Stimulated activated naive CD8-positive, alpha-beta T cell treated with anti-CD3 and anti-CD28 coated beads, Interleukin-15, amount 100 ng/mL, for 72 hours (primary cell): Measurements from ENCODE around the gene SMARCAD1.

Experiments
- ATAC-seq: fragments of 150-1000 bp; cut with Tn5 transposase; 2 replicates; pipeline ENCODE4 v1.10.0; 2021; ENCODE audit warnings: mild to moderate bottlenecking, moderate library complexity
- DNase-seq, 2 donors: peaks; one replicate each; pipeline ENCODE4 v3.0.0; 2021 to 2022
- H3K27ac Mint-ChIP-seq, 2 donors: one replicate each; pipeline ENCODE4 v1.8.0; 2022; ENCODE audit warnings: mild to moderate bottlenecking in 2 of 2, mixed read lengths in 2 of 2, moderate library complexity in 2 of 2
- H3K27me3 Mint-ChIP-seq: one replicate; pipeline ENCODE4 v1.8.0; 2022; ENCODE audit warnings: mixed read lengths
- H3K4me1 Mint-ChIP-seq: one replicate; pipeline ENCODE4 v1.8.0; 2022; ENCODE audit warnings: mild to moderate bottlenecking, mixed read lengths
- H3K4me3 Mint-ChIP-seq, 2 donors: one replicate each; pipeline ENCODE4 v1.8.0; 2022; ENCODE audit warnings: mild to moderate bottlenecking in 2 of 2, mixed read lengths in 2 of 2, moderate library complexity in 1 of 2
- H3K9me3 Mint-ChIP-seq, 2 donors: one replicate each; pipeline ENCODE4 v1.8.0; 2022; ENCODE audit warnings: mixed read lengths in 2 of 2

Gene SMARCAD1, protein sequence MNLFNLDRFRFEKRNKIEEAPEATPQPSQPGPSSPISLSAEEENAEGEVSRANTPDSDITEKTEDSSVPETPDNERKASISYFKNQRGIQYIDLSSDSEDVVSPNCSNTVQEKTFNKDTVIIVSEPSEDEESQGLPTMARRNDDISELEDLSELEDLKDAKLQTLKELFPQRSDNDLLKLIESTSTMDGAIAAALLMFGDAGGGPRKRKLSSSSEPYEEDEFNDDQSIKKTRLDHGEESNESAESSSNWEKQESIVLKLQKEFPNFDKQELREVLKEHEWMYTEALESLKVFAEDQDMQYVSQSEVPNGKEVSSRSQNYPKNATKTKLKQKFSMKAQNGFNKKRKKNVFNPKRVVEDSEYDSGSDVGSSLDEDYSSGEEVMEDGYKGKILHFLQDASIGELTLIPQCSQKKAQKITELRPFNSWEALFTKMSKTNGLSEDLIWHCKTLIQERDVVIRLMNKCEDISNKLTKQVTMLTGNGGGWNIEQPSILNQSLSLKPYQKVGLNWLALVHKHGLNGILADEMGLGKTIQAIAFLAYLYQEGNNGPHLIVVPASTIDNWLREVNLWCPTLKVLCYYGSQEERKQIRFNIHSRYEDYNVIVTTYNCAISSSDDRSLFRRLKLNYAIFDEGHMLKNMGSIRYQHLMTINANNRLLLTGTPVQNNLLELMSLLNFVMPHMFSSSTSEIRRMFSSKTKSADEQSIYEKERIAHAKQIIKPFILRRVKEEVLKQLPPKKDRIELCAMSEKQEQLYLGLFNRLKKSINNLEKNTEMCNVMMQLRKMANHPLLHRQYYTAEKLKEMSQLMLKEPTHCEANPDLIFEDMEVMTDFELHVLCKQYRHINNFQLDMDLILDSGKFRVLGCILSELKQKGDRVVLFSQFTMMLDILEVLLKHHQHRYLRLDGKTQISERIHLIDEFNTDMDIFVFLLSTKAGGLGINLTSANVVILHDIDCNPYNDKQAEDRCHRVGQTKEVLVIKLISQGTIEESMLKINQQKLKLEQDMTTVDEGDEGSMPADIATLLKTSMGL

DNA sequence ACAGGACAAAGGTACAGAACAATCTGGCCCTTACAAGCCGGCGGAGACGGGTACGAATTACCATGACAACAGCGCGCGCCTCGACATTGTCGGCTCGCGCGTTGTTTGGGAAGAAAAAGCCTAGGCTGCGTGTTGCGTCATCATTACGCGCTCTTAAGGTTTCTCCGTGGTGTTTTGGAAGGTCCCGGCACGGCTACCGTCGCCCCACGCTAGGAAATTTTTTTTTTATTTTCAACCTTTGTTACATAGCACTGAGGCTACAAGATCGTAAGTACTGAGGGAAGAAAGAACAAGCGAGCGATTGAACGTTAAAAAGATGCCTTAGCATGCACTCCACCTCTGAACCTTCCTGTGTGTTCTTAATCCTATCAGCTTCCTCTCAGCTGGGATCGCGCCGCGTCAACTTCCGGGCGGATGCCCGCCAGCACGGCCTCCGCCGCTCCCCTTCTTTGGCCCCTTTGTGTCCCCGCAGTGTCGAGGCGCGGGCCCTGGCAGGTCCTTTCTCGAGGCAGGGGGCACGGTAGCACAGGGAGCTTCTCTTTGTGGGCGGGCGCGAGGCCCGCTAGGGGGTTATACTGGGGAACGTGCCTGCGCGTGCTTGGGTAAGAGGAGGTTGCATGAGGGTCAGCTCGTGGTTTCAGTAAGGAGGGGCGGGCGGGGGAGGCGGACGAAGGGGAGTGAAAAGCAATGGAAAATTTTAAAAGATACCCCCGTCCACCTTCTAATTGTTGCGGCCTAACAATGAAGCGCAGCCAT lies at the start of gene SMARCAD1:
TSS of gene SMARCAD1 (plus strand) at position 397 of the 756 bp plus-strand sequence. CDS start 530 bp downstream, outside the sequence.
- DNase-seq: peak; percentile 81 to 90
- no peaks in the 10 kb centered on the region for H3K27me3 Mint-ChIP-seq
- ATAC-seq: peak; percentile 96
- peaks cover 40% of the 10 kb centered on the region for H3K4me1 Mint-ChIP-seq
- H3K4me3 Mint-ChIP-seq: peak within 1 kb of the TSS; percentile 93 to 95
- peak within 1 kb of the TSS; percentile 99 for H3K27ac Mint-ChIP-seq
- H3K9me3 Mint-ChIP-seq: no peaks in the 10 kb centered on the region

DNA sequence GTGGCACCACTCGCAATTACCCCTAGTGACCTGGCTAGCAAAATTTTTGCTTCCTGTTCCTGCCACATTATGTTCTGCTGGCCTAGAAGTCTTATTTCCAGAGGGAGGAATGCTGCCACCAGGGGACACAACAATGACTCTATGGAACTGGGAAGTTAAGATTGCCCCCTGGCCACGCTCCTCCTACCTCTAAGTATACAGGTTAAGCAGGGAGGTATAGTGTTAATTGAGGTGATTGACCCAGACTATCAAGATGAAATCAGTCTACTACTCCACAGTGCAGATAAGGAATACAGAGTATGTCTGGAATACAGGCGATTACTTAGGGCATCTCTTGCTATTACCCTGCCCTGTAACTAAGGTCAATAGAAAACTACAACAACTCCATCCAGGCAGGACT lies 48.8 kb upstream of the SMARCAD1 start:
- H3K4me1 Mint-ChIP-seq: peaks cover 6% of the 10 kb centered on the region
- DNase-seq (no peak), ATAC-seq (no peak)
- no peaks in the 10 kb centered on the region for H3K27me3 Mint-ChIP-seq
- H3K9me3 Mint-ChIP-seq: peaks cover 0 to 6% of the 10 kb centered on the region in 2 donors
- H3K27ac Mint-ChIP-seq: no peak overlapping the region
- H3K4me3 Mint-ChIP-seq: no peak overlapping the region

DNA sequence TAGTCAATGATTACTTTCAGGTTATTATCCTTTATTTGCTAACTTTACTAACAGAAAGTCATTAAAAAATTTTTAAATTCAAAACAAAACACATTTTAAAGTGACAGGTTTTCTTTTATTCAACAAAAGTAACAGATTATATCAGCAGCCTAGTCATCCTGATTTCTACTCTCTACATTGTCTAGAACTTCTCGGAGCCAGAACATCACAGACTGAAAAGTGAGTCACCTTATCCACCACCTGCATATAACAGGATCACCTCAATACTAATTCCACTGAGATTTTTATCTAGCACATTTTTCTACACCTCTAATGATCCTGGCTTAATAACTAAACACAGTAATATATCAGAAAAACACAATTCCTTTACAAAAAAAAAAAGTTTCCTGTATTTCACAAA lies 47.9 kb upstream of the SMARCAD1 start:
- no peak overlapping the region for H3K27ac Mint-ChIP-seq

GRCh38 chr4:94160774-94161173 lies 46.9 kb upstream of the SMARCAD1 start:
- DNase-seq (no peak), ATAC-seq (no peak)
- no peak overlapping the region for H3K27ac Mint-ChIP-seq
- peaks cover 0 to 6% of the 10 kb centered on the region in 2 donors for H3K9me3 Mint-ChIP-seq
- no peak overlapping the region for H3K4me3 Mint-ChIP-seq
- H3K27me3 Mint-ChIP-seq: no peaks in the 10 kb centered on the region
- H3K4me1 Mint-ChIP-seq: peaks cover 6% of the 10 kb centered on the region

More for the DNA sequence above, 47.9 kb upstream of the SMARCAD1 start:
- DNase-seq (no peak), ATAC-seq (no peak)
- Mint-ChIP-seq H3K27me3 (no peaks in the 10 kb centered on the region), H3K4me3 (no peak overlapping the region), H3K9me3 (peaks cover 0 to 6% of the 10 kb centered on the region in 2 donors), H3K4me1 (peaks cover 6% of the 10 kb centered on the region)

GRCh38 chr4:94165256-94165655 lies 42.4 kb upstream of the SMARCAD1 start:
- H3K4me3 Mint-ChIP-seq: no peak overlapping the region
- no peaks in the 10 kb centered on the region for H3K27me3 Mint-ChIP-seq
- no peak overlapping the region for H3K27ac Mint-ChIP-seq
- peaks cover 6% of the 10 kb centered on the region for H3K4me1 Mint-ChIP-seq
- DNase-seq (no peak), ATAC-seq (no peak)
- no peaks in the 10 kb centered on the region for H3K9me3 Mint-ChIP-seq

- Mint-ChIP-seq H3K4me1 (no peaks in the 10 kb centered on the region), H3K27me3 (no peaks in the 10 kb centered on the region), H3K9me3 (no peaks in the 10 kb centered on the region), H3K4me3 (no peak overlapping the region), H3K27ac (no peak overlapping the region)
- no peak for DNase-seq
- ATAC-seq: no peak
Observed at GRCh38 chr4:94168321-94168720, 39.3 kb upstream of the SMARCAD1 start.

- no peaks in the 10 kb centered on the region for H3K27me3 Mint-ChIP-seq
Observed at GRCh38 chr4:94169803-94170372, 37.8 kb upstream of the SMARCAD1 start.

DNA sequence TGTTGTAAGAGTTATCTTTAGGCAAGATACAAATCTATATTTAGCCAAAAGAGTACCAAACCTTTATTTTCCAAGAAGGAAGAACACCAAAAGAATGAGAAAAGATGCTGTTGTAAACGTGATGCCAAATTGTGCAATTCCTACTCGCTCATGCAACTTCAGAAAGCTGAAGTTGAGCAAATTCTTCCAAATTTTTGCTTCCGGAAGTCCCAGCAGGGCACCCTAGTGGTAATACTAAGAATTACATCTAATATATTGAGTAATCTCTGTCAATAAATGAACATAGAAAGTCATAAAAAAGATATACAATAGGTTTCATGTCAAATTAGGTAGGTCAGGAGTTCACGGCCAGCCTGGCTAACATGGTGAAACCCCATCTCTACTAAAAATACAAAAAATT lies 36.0 kb upstream of the SMARCAD1 start:
- DNase-seq (no peak), ATAC-seq (no peak)
- peaks cover 11% of the 10 kb centered on the region for H3K27me3 Mint-ChIP-seq
- H3K27ac Mint-ChIP-seq: no peak overlapping the region
- no peak overlapping the region for H3K4me3 Mint-ChIP-seq
- H3K4me1 Mint-ChIP-seq: no peaks in the 10 kb centered on the region
- H3K9me3 Mint-ChIP-seq: no peaks in the 10 kb centered on the region

More at GRCh38 chr4:94169803-94170372, 37.8 kb upstream of the SMARCAD1 start:
- H3K4me1 Mint-ChIP-seq: no peaks in the 10 kb centered on the region
- ATAC-seq (peak; percentile 42), DNase-seq (no peak)
- no peak overlapping the region for H3K27ac Mint-ChIP-seq
- no peaks in the 10 kb centered on the region for H3K9me3 Mint-ChIP-seq
- H3K4me3 Mint-ChIP-seq: no peak overlapping the region

GRCh38 chr4:94175553-94176261 lies 32.0 kb upstream of the SMARCAD1 start:
- no peaks in the 10 kb centered on the region for H3K4me1 Mint-ChIP-seq
- no peaks in the 10 kb centered on the region for H3K9me3 Mint-ChIP-seq
- ATAC-seq: no peak
- no peak overlapping the region for H3K4me3 Mint-ChIP-seq
- no peak for DNase-seq
- peaks cover 25% of the 10 kb centered on the region for H3K27me3 Mint-ChIP-seq
- H3K27ac Mint-ChIP-seq: no peak overlapping the region

DNA sequence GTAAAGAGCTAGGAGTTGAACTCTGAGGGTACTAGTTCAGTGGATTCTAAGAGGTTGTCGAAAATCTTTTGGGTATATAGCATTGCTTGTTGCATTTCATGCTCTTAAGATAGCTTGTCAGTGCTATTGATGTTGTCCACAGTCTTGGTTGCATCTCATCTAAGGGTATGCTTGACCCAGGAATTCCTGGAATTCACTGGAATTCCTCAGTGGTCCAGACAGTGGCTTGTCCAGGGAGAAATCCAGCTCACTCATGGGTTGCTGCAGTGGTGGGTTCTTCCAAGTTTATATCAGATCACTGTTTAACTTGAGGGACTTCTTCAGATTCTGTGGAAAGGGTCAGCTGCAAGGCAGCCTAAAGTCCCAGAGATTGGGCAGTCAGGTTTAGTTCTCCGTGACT lies 29.8 kb upstream of the SMARCAD1 start:
- Mint-ChIP-seq H3K9me3 (no peaks in the 10 kb centered on the region), H3K27me3 (peaks cover 34% of the 10 kb centered on the region)

GRCh38 chr4:94181815-94182214 lies 25.9 kb upstream of the SMARCAD1 start:
- Mint-ChIP-seq H3K27me3 (peaks cover 23% of the 10 kb centered on the region), H3K9me3 (no peaks in the 10 kb centered on the region), H3K4me1 (no peaks in the 10 kb centered on the region), H3K27ac (no peak overlapping the region), H3K4me3 (no peak overlapping the region)
- ATAC-seq (no peak), DNase-seq (no peak)

More for the DNA sequence above, 29.8 kb upstream of the SMARCAD1 start:
- H3K27ac Mint-ChIP-seq: no peak overlapping the region
- ATAC-seq (no peak), DNase-seq (no peak)
- no peaks in the 10 kb centered on the region for H3K4me1 Mint-ChIP-seq
- no peak overlapping the region for H3K4me3 Mint-ChIP-seq

DNA sequence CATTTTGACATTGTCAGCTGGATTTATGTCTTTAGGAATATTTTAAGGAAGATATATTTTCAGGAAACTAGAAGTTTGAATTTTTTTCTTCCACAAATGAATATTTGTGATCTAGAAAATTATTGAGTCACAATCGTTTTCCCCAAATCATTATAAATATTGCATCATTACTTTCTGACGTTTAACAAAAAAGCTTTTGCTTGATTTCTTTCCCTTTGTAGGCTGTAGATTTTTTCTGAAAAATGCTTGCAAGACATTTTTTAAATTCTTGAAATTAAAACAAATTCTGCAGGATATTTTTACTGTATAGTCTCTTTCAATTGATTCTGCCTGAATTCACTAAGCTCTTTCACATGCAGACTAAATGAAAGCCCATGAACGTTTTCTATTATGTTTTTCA lies 4.9 kb upstream of the SMARCAD1 start:
- H3K27ac Mint-ChIP-seq: no peak overlapping the region
- ATAC-seq: no peak
- H3K4me1 Mint-ChIP-seq: peaks cover 9% of the 10 kb centered on the region
- H3K4me3 Mint-ChIP-seq: no peak overlapping the region
- H3K27me3 Mint-ChIP-seq: no peaks in the 10 kb centered on the region
- H3K9me3 Mint-ChIP-seq: no peaks in the 10 kb centered on the region
- DNase-seq: no peak

DNA sequence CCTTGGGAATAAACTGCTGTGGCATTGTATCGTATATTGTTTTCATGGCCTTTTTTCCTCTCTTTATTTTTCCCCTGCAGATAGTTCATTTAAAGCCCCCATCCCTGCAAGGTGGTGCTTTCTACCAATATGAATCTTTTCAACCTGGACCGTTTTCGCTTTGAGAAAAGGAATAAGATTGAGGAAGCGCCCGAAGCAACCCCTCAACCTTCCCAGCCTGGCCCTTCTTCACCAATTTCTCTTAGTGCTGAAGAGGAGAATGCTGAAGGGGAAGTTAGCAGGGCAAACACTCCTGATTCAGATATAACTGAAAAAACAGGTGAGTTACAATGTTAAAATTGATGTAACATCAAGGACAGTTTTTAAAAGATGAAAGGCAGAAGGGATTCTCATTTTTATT lies 601 bp downstream of the SMARCAD1 start:
- Mint-ChIP-seq H3K27ac (peak overlapping the region; percentile 99), H3K9me3 (no peaks in the 10 kb centered on the region), H3K4me3 (peak overlapping the region; percentile 93 to 95), H3K4me1 (peaks cover 45% of the 10 kb centered on the region), H3K27me3 (no peaks in the 10 kb centered on the region)
- DNase-seq (no peak), ATAC-seq (no peak)

GRCh38 chr4:94208918-94209317 lies 1.3 kb downstream of the SMARCAD1 start:
- Mint-ChIP-seq H3K4me3 (peak overlapping the region; percentile 93 to 95), H3K4me1 (peaks cover 52% of the 10 kb centered on the region), H3K9me3 (no peaks in the 10 kb centered on the region), H3K27ac (peak overlapping the region in 1 of 2 donors; percentile 99), H3K27me3 (no peaks in the 10 kb centered on the region)
- no peak for ATAC-seq
- DNase-seq: no peak
